H9 (cell line): Measurements from ENCODE around the gene ELFN1. TPM values are rescaled to one million over a fixed set of nuclear protein-coding genes. Genes with fewer than 3 reads are reported as not detected.

Experiments
- DNase-seq: peaks from one replicate; pipeline ENCODE4 v3.0.0-alpha.2; 2017
- H2AFZ ChIP-seq: one replicate; pipeline ENCODE4 v1.6.1; 2013; ENCODE audit warnings: mild to moderate bottlenecking, low read length, control low read depth, moderate library complexity
- H2AK5ac ChIP-seq: 2 replicates; pipeline ENCODE4 v1.6.1; 2013; ENCODE audit warnings: low read length, control low read depth, mixed read lengths; ENCODE audit not compliant: insufficient read length
- H2BK120ac ChIP-seq: one replicate; pipeline ENCODE4 v1.6.1; 2013; ENCODE audit warnings: low read depth, mild to moderate bottlenecking, low read length, control low read depth, inconsistent platforms; ENCODE audit not compliant: poor library complexity, severe bottlenecking
- H2BK12ac ChIP-seq: 2 replicates; pipeline ENCODE4 v1.6.1; 2013; ENCODE audit warnings: low read length, control low read depth, mixed read lengths, low read depth; ENCODE audit not compliant: insufficient read length
- H2BK15ac ChIP-seq: 2 replicates; pipeline ENCODE4 v1.6.1; 2013; ENCODE audit warnings: low read depth, low read length, control low read depth
- H2BK20ac ChIP-seq: one replicate; pipeline ENCODE4 v1.6.1; 2013; ENCODE audit warnings: low read depth, mild to moderate bottlenecking, low read length, control low read depth, inconsistent platforms; ENCODE audit not compliant: poor library complexity, severe bottlenecking
- H2BK5ac ChIP-seq: 2 replicates; pipeline ENCODE4 v1.6.1; 2013; ENCODE audit warnings: low read length, control low read depth, mixed read lengths; ENCODE audit not compliant: insufficient read length
- H3K14ac ChIP-seq: 2 replicates; pipeline ENCODE4 v1.6.1; 2013; ENCODE audit warnings: low read length, control low read depth; ENCODE audit not compliant: insufficient read depth
- H3K18ac ChIP-seq: 2 replicates; pipeline ENCODE4 v1.6.1; 2013; ENCODE audit warnings: low read depth, mild to moderate bottlenecking, mixed read lengths, low read length, control low read depth; ENCODE audit not compliant: insufficient read length
- H3K23ac ChIP-seq: 2 replicates; pipeline ENCODE4 v1.6.1; 2013; ENCODE audit warnings: low read length, control low read depth, mixed read lengths, low read depth; ENCODE audit not compliant: insufficient read length
- H3K23me2 ChIP-seq: 2 replicates; pipeline ENCODE4 v1.6.1; 2013; ENCODE audit warnings: low read depth, mild to moderate bottlenecking, mixed read lengths, low read length, control low read depth; ENCODE audit not compliant: insufficient read length, poor library complexity, severe bottlenecking
- H3K27ac ChIP-seq: 2 replicates; pipeline ENCODE4 v1.5.1; 2013; ENCODE audit warnings: low read length, control low read depth, mixed read lengths, low read depth; ENCODE audit not compliant: insufficient read length
- H3K27me3 ChIP-seq: 2 replicates; pipeline ENCODE4 v1.6.1; 2013; ENCODE audit warnings: low read length, control low read depth, inconsistent platforms; ENCODE audit not compliant: insufficient read depth
- H3K4ac ChIP-seq: 2 replicates; pipeline ENCODE4 v1.6.1; 2013; ENCODE audit warnings: low read depth, mild to moderate bottlenecking, control low read depth, inconsistent platforms, low read length, moderate library complexity
- H3K4me1 ChIP-seq: 2 replicates; pipeline ENCODE4 v1.6.1; 2013; ENCODE audit warnings: low read length, control low read depth, inconsistent platforms; ENCODE audit not compliant: insufficient read depth
- H3K4me2 ChIP-seq: 2 replicates; pipeline ENCODE4 v1.6.1; 2013; ENCODE audit warnings: low read length, control low read depth, mixed read lengths; ENCODE audit not compliant: insufficient read length, insufficient read depth
- H3K56ac ChIP-seq: 2 replicates; pipeline ENCODE4 v1.6.1; 2013; ENCODE audit warnings: low read depth, mild to moderate bottlenecking, mixed read lengths, low read length, control low read depth; ENCODE audit not compliant: insufficient read length
- H3K79me1 ChIP-seq: 2 replicates; pipeline ENCODE4 v1.6.1; 2013; ENCODE audit warnings: low read depth, mild to moderate bottlenecking, moderate library complexity, low read length, control low read depth, inconsistent platforms; ENCODE audit not compliant: insufficient read depth, poor library complexity, severe bottlenecking
- H3K79me2 ChIP-seq: 2 replicates; pipeline ENCODE4 v1.6.1; 2013; ENCODE audit warnings: low read length, control low read depth, inconsistent platforms; ENCODE audit not compliant: insufficient read depth
- H3K9ac ChIP-seq: 2 replicates; pipeline ENCODE4 v1.6.1; 2013; ENCODE audit warnings: low read length, control low read depth, mixed read lengths; ENCODE audit not compliant: insufficient read length; ENCODE audit errors: extremely low read depth
- H3K9me3 ChIP-seq: one replicate; pipeline ENCODE4 v1.6.1; 2013; ENCODE audit warnings: low read depth, low read length, inconsistent platforms; ENCODE audit not compliant: control insufficient read depth
- H3T11ph ChIP-seq: one replicate; pipeline ENCODE4 v1.6.1; 2013; ENCODE audit warnings: mild to moderate bottlenecking, low read length, control low read depth, inconsistent platforms
- H4K20me1 ChIP-seq: one replicate; pipeline ENCODE4 v1.6.1; 2013; ENCODE audit not compliant: control insufficient read depth, insufficient read length, insufficient read depth
- H4K5ac ChIP-seq: 2 replicates; pipeline ENCODE4 v1.6.1; 2013; ENCODE audit warnings: low read depth, mild to moderate bottlenecking, mixed read lengths, low read length, control low read depth; ENCODE audit not compliant: insufficient read length
- H4K8ac ChIP-seq: replicated peaks from 2 replicates; pipeline ENCODE4 v1.6.1; 2013; ENCODE audit warnings: low read length, control low read depth, mixed read lengths, low read depth; ENCODE audit not compliant: insufficient read length
- H4K91ac ChIP-seq: 2 replicates; pipeline ENCODE4 v1.6.1; 2013; ENCODE audit warnings: low read depth, mild to moderate bottlenecking, moderate library complexity, mixed read lengths, low read length, control low read depth; ENCODE audit not compliant: insufficient read length
- H3K27ac Mint-ChIP-seq, 3 experiments: 2 replicates in 2 of 3; 3 replicates in 1 of 3; pipeline ENCODE4 v1.8.0; 2020 to 2021; ENCODE audit warnings: mixed read lengths in 3 of 3, mild to moderate bottlenecking in 1 of 3, moderate library complexity in 1 of 3
- H3K27me3 Mint-ChIP-seq: 2 replicates; pipeline ENCODE4 v1.8.0; 2021; ENCODE audit warnings: low read depth, mild to moderate bottlenecking, moderate library complexity, mixed read lengths
- H3K36me3 Mint-ChIP-seq, 3 experiments: 2 replicates in 2 of 3; 3 replicates in 1 of 3; pipeline ENCODE4 v1.8.0; 2020 to 2021; ENCODE audit warnings: low read depth in 3 of 3, mixed read lengths in 3 of 3; ENCODE audit not compliant: insufficient read depth in 1 of 3
- H3K4me1 Mint-ChIP-seq, 2 experiments: 2 replicates each; pipeline ENCODE4 v1.8.0; 2020; ENCODE audit warnings: mixed read lengths in 2 of 2
- H3K4me3 Mint-ChIP-seq, 2 experiments: 2 replicates in 1 of 2; 3 replicates in 1 of 2; pipeline ENCODE4 v1.8.0; 2020 to 2021; ENCODE audit warnings: mild to moderate bottlenecking in 2 of 2, mixed read lengths in 2 of 2, moderate library complexity in 1 of 2
- H3K9me3 Mint-ChIP-seq, 2 experiments: 2 replicates in 1 of 2; 3 replicates in 1 of 2; pipeline ENCODE4 v1.8.0; 2020; ENCODE audit warnings: mild to moderate bottlenecking in 2 of 2, mixed read lengths in 2 of 2, moderate library complexity in 1 of 2
- CTCF ChIP-seq: fragments of 200-600 bp; sonication (generic); conservative IDR thresholded peaks from 3 replicates; pipeline ENCODE4 v1.8.0; 2021; ENCODE audit warnings: antibody characterized with exemption, mild to moderate bottlenecking
- WGBS: extraction: QIAGEN DNeasy Blood & Tissue Kit; methylation state at CpG from one replicate; pipeline ENCODE4 v1.1.7; 2013; ENCODE audit warnings: missing lambda C conversion rate, low lambda C conversion rate, mixed read lengths; ENCODE audit not compliant: insufficient read length; ENCODE audit errors: extremely low coverage; 5-methylcytosine and 5-hydroxymethylcytosine counted together
- total RNA-seq: library from RNA; stranded (reverse); gene quantifications from 2 replicates; pipeline ENCODE4 v1.2.1, GENCODE V29; 2021

ELFN1 gene
- total RNA-seq, 1 experiment from 2014 or later = 3.7 TPM

DNA sequence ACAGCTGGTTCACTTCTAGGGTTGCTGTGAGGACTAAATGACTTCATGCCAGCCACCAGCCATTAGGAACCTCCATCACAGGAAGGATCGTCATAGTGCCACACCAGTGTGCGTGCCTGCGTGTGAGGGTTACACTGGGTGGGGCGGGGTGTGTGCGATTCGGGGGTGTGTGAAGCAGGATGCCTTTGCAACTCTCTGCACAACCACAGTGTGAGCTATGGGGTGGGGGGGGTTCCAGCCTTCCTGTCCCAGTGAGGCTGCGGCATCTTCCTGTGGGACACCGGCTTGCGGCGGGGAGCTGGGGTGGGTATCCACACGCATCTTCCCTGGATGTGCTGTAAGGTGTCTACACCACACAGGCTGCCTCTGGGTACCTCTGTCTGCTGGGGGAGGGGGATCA, 6.9 kb upstream of the ELFN1 start:
- Histone ChIP-seq H3K27me3 (peaks cover 33% of the 10 kb centered on the region; the same call in 1 of the 2 replicates), H3K14ac (no peak overlapping the region), H3K27ac (no peak overlapping the region), H2BK15ac (no peak overlapping the region), H3T11ph (no peak overlapping the region), H3K4me2 (peak overlapping the region; percentile 23), H3K18ac (no peak overlapping the region), H3K4me1 (no peaks in the 10 kb centered on the region), H2AFZ (no peak overlapping the region), H4K91ac (no peak overlapping the region), H4K5ac (no peak overlapping the region), H2BK120ac (no peak overlapping the region), H3K9me3 (no peaks in the 10 kb centered on the region), H3K23ac (no peak overlapping the region), H3K79me2 (no peaks in the 10 kb centered on the region), H3K23me2 (peaks cover 16% of the 10 kb centered on the region), H3K79me1 (no peaks in the 10 kb centered on the region), H3K9ac (no peak overlapping the region), H4K8ac (no peak overlapping the region), H3K56ac (no peak overlapping the region), H2BK20ac (no peak overlapping the region), H2BK5ac (no peak overlapping the region), H3K4ac (no peak overlapping the region), H4K20me1 (no peaks in the 10 kb centered on the region), H2AK5ac (no peak overlapping the region), H2BK12ac (no peak overlapping the region)
- peak overlapping the region; percentile 7 to 77; a peak in 4 of 5 replicates for H3K4me3 Mint-ChIP-seq
- no peak for TF ChIP-seq CTCF
- H3K27me3 Mint-ChIP-seq = peaks cover 69% of the 10 kb centered on the region
- peak; percentile 20 for DNase-seq
- no peaks in the 10 kb centered on the region for H3K36me3 Mint-ChIP-seq
- peaks cover 2 to 4% of the 10 kb centered on the region in 2 experiments; a peak in 2 of 5 replicates for H3K9me3 Mint-ChIP-seq
- H3K4me1 Mint-ChIP-seq = peaks cover 2 to 12% of the 10 kb centered on the region in 2 experiments; a peak in 2 of 4 replicates
- WGBS = no CpG with 5 or more reads among the region's 11 CpGs
- H3K27ac Mint-ChIP-seq = no peak overlapping the region
